ENCODE results near the gene DGKZ.

DGKZ gene

GRCh38 chr11:46330154-46330553 lies 17.1 kb upstream of the DGKZ start:
- no peak overlapping the region for H3K18ac ChIP-seq (ENCODE audit: low read length)
- H3K4me2 ChIP-seq (ENCODE audit: insufficient read depth, low read length, poor library complexity, severe bottlenecking) = no peak overlapping the region
- H3K9me3 ChIP-seq (replicated peaks in 1 of 2; ENCODE audit: control insufficient read depth in 2 of 2, insufficient read depth in 1 of 2, low read depth in 1 of 2, low read length in 2 of 2) = no peaks in the 10 kb centered on the region
- no peak overlapping the region for H4K8ac ChIP-seq (ENCODE audit: low read depth, low read length)
- DNase-seq (ENCODE audit: low spot score) = no peak
- no peak overlapping the region for H3K27ac ChIP-seq (replicated peaks; ENCODE audit: low read length)
- no peak overlapping the region for H3K23ac ChIP-seq (ENCODE audit: low read depth, low read length, poor library complexity)
- H3K27me3 ChIP-seq (ENCODE audit: control insufficient read depth in 3 of 3, insufficient read depth in 3 of 3, low read depth in 1 of 3, low read length in 3 of 3) = peaks cover 0 to 30% (median 11%) of the 10 kb centered on the region in 3 experiments
- H3K4me3 ChIP-seq (ENCODE audit: low read length in 2 of 2) = peak overlapping the region in 1 of 2 donors; percentile 11
- H3K4ac ChIP-seq (ENCODE audit: low read length) = no peak overlapping the region
- no peak overlapping the region for H2BK120ac ChIP-seq (ENCODE audit: low read depth, low read length)
- no peak overlapping the region for H2BK12ac ChIP-seq (ENCODE audit: low read length)
- no peak overlapping the region for H2BK5ac ChIP-seq (ENCODE audit: low read length)
- no peak overlapping the region for H4K91ac ChIP-seq (ENCODE audit: low read depth, low read length, poor library complexity)
- no peak overlapping the region for H2BK15ac ChIP-seq (ENCODE audit: low read length)
- peak overlapping the region; percentile 77 for H2AFZ ChIP-seq (ENCODE audit: low read length)
- no CpG with 5 or more reads among the region's 5 CpGs for WGBS, 2 donors (ENCODE audit: extremely low coverage in 2 of 2, insufficient read length in 2 of 2, insufficient replicate concordance in 1 of 2)
- H3K36me3 ChIP-seq (replicated peaks in 1 of 2; ENCODE audit: control insufficient read depth in 2 of 2, insufficient read depth in 2 of 2, low read length in 2 of 2) = no peaks in the 10 kb centered on the region
- no peak overlapping the region for H3K9ac ChIP-seq (ENCODE audit: low read depth, low read length, poor library complexity)
- H3K4me1 ChIP-seq (ENCODE audit: control insufficient read depth in 2 of 2, insufficient read depth in 1 of 2, low read depth in 1 of 2, low read length in 2 of 2) = peaks cover 26 to 30% of the 10 kb centered on the region in 2 donors
- no peaks in the 10 kb centered on the region for H3K79me1 ChIP-seq (ENCODE audit: low read depth, low read length)
- no peak overlapping the region for H2AK5ac ChIP-seq (ENCODE audit: low read depth, low read length)
- no peak overlapping the region for H3K14ac ChIP-seq (ENCODE audit: low read length)

- no peaks in the 10 kb centered on the region for H3K36me3 ChIP-seq (replicated peaks in 1 of 2; ENCODE audit: control insufficient read depth in 2 of 2, insufficient read depth in 2 of 2, low read length in 2 of 2)
- H3K14ac ChIP-seq (ENCODE audit: low read length) = no peak overlapping the region
- no peak overlapping the region for H3K23ac ChIP-seq (ENCODE audit: low read depth, low read length, poor library complexity)
- H3K9ac ChIP-seq (ENCODE audit: low read depth, low read length, poor library complexity) = no peak overlapping the region
- H3K9me3 ChIP-seq (replicated peaks in 1 of 2; ENCODE audit: control insufficient read depth in 2 of 2, insufficient read depth in 1 of 2, low read depth in 1 of 2, low read length in 2 of 2) = no peaks in the 10 kb centered on the region
- H4K8ac ChIP-seq (ENCODE audit: low read depth, low read length) = no peak overlapping the region
- H3K4me1 ChIP-seq (ENCODE audit: control insufficient read depth in 2 of 2, insufficient read depth in 1 of 2, low read depth in 1 of 2, low read length in 2 of 2) = peaks cover 29 to 34% of the 10 kb centered on the region in 2 donors
- H3K4me3 ChIP-seq (ENCODE audit: low read length in 2 of 2) = peak overlapping the region in 1 of 2 donors; percentile 11
- peak overlapping the region; percentile 77 for H2AFZ ChIP-seq (ENCODE audit: low read length)
- peak overlapping the region; percentile 10 for H3K27ac ChIP-seq (replicated peaks; ENCODE audit: low read length)
- no peak overlapping the region for H4K91ac ChIP-seq (ENCODE audit: low read depth, low read length, poor library complexity)
- no peak overlapping the region for H2AK5ac ChIP-seq (ENCODE audit: low read depth, low read length)
- peak overlapping the region; percentile 17 for H3K18ac ChIP-seq (ENCODE audit: low read length)
- WGBS, 2 donors (ENCODE audit: extremely low coverage in 2 of 2, insufficient read length in 2 of 2, insufficient replicate concordance in 1 of 2) = no CpG with 5 or more reads among the region's 11 CpGs
- H3K27me3 ChIP-seq (ENCODE audit: control insufficient read depth in 3 of 3, insufficient read depth in 3 of 3, low read depth in 1 of 3, low read length in 3 of 3) = peaks cover 0 to 30% (median 11%) of the 10 kb centered on the region in 3 experiments
- no peak overlapping the region for H3K4ac ChIP-seq (ENCODE audit: low read length)
- H2BK120ac ChIP-seq (ENCODE audit: low read depth, low read length) = no peak overlapping the region
- DNase-seq (ENCODE audit: low spot score) = no peak
- H3K4me2 ChIP-seq (ENCODE audit: insufficient read depth, low read length, poor library complexity, severe bottlenecking) = no peak overlapping the region
- H2BK15ac ChIP-seq (ENCODE audit: low read length) = no peak overlapping the region
- no peaks in the 10 kb centered on the region for H3K79me1 ChIP-seq (ENCODE audit: low read depth, low read length)
- no peak overlapping the region for H2BK12ac ChIP-seq (ENCODE audit: low read length)
- H2BK5ac ChIP-seq (ENCODE audit: low read length) = no peak overlapping the region
Observed at GRCh38 chr11:46330563-46331281, 16.5 kb upstream of the DGKZ start.

- Histone ChIP-seq H2AK5ac (ENCODE audit: low read depth, low read length) (peak overlapping the region; percentile 16), H3K9ac (ENCODE audit: low read depth, low read length, poor library complexity) (no peak overlapping the region), H3K27ac (replicated peaks; ENCODE audit: low read length) (no peak overlapping the region), H3K36me3 (replicated peaks in 1 of 2; ENCODE audit: control insufficient read depth in 2 of 2, insufficient read depth in 2 of 2, low read length in 2 of 2) (no peaks in the 10 kb centered on the region), H3K9me3 (replicated peaks in 1 of 2; ENCODE audit: control insufficient read depth in 2 of 2, insufficient read depth in 1 of 2, low read depth in 1 of 2, low read length in 2 of 2) (no peaks in the 10 kb centered on the region), H2BK5ac (ENCODE audit: low read length) (no peak overlapping the region), H2BK15ac (ENCODE audit: low read length) (no peak overlapping the region), H3K14ac (ENCODE audit: low read length) (no peak overlapping the region), H3K23ac (ENCODE audit: low read depth, low read length, poor library complexity) (no peak overlapping the region), H3K4me1 (ENCODE audit: control insufficient read depth in 2 of 2, insufficient read depth in 1 of 2, low read depth in 1 of 2, low read length in 2 of 2) (peaks cover 35% of the 10 kb centered on the region in 2 donors), H3K18ac (ENCODE audit: low read length) (no peak overlapping the region), H3K4me2 (ENCODE audit: insufficient read depth, low read length, poor library complexity, severe bottlenecking) (no peak overlapping the region), H4K91ac (ENCODE audit: low read depth, low read length, poor library complexity) (no peak overlapping the region), H3K79me1 (ENCODE audit: low read depth, low read length) (no peaks in the 10 kb centered on the region), H2BK12ac (ENCODE audit: low read length) (no peak overlapping the region), H3K27me3 (ENCODE audit: control insufficient read depth in 3 of 3, insufficient read depth in 3 of 3, low read depth in 1 of 3, low read length in 3 of 3) (peaks cover 0 to 30% (median 11%) of the 10 kb centered on the region in 3 experiments), H2AFZ (ENCODE audit: low read length) (peak overlapping the region; percentile 77), H3K4me3 (ENCODE audit: low read length in 2 of 2) (peak overlapping the region in 1 of 2 donors; percentile 48), H2BK120ac (ENCODE audit: low read depth, low read length) (no peak overlapping the region), H4K8ac (ENCODE audit: low read depth, low read length) (no peak overlapping the region), H3K4ac (ENCODE audit: low read length) (no peak overlapping the region)
- no peak for DNase-seq (ENCODE audit: low spot score)
- no CpG with 5 or more reads among the region's 5 CpGs for WGBS, 2 donors (ENCODE audit: extremely low coverage in 2 of 2, insufficient read length in 2 of 2, insufficient replicate concordance in 1 of 2)
Observed at GRCh38 chr11:46331282-46331984, 15.8 kb upstream of the DGKZ start.

GRCh38 chr11:46332093-46332567 lies 15.1 kb upstream of the DGKZ start:
- Histone ChIP-seq H2BK15ac (ENCODE audit: low read length) (peak overlapping the region; percentile 35), H3K18ac (ENCODE audit: low read length) (peak overlapping the region; percentile 67), H3K4me2 (ENCODE audit: insufficient read depth, low read length, poor library complexity, severe bottlenecking) (peak overlapping the region; percentile 90), H3K27me3 (ENCODE audit: control insufficient read depth in 3 of 3, insufficient read depth in 3 of 3, low read depth in 1 of 3, low read length in 3 of 3) (peaks cover 0 to 30% (median 11%) of the 10 kb centered on the region in 3 experiments), H3K4ac (ENCODE audit: low read length) (no peak overlapping the region), H3K4me1 (ENCODE audit: control insufficient read depth in 2 of 2, insufficient read depth in 1 of 2, low read depth in 1 of 2, low read length in 2 of 2) (peaks cover 35 to 38% of the 10 kb centered on the region in 2 donors), H3K79me1 (ENCODE audit: low read depth, low read length) (no peaks in the 10 kb centered on the region), H2BK5ac (ENCODE audit: low read length) (no peak overlapping the region), H3K14ac (ENCODE audit: low read length) (peak overlapping the region; percentile 47), H2AFZ (ENCODE audit: low read length) (peak overlapping the region; percentile 90), H2BK120ac (ENCODE audit: low read depth, low read length) (peak overlapping the region; percentile 61), H2BK12ac (ENCODE audit: low read length) (no peak overlapping the region), H2AK5ac (ENCODE audit: low read depth, low read length) (peak overlapping the region; percentile 16), H3K36me3 (replicated peaks in 1 of 2; ENCODE audit: control insufficient read depth in 2 of 2, insufficient read depth in 2 of 2, low read length in 2 of 2) (no peaks in the 10 kb centered on the region), H3K9me3 (replicated peaks in 1 of 2; ENCODE audit: control insufficient read depth in 2 of 2, insufficient read depth in 1 of 2, low read depth in 1 of 2, low read length in 2 of 2) (no peaks in the 10 kb centered on the region), H3K27ac (replicated peaks; ENCODE audit: low read length) (no peak overlapping the region), H4K91ac (ENCODE audit: low read depth, low read length, poor library complexity) (no peak overlapping the region), H3K9ac (ENCODE audit: low read depth, low read length, poor library complexity) (peak overlapping the region; percentile 92), H3K4me3 (ENCODE audit: low read length in 2 of 2) (peak overlapping the region; percentile 48 to 81), H4K8ac (ENCODE audit: low read depth, low read length) (no peak overlapping the region), H3K23ac (ENCODE audit: low read depth, low read length, poor library complexity) (no peak overlapping the region)
- no CpG with 5 or more reads among the region's 8 CpGs for WGBS, 2 donors (ENCODE audit: extremely low coverage in 2 of 2, insufficient read length in 2 of 2, insufficient replicate concordance in 1 of 2)
- DNase-seq (ENCODE audit: low spot score) = no peak

Data from neuronal stem cell (in vitro differentiated cells).